H9 (cell line): Measurements from ENCODE around the gene SYT7. TPM values are rescaled to one million over a fixed set of nuclear protein-coding genes. Genes with fewer than 3 reads are reported as not detected.

Experiments used
- DNase-seq: peaks from one replicate; pipeline ENCODE4 v3.0.0-alpha.2; 2017
- H2AFZ ChIP-seq: one replicate; pipeline ENCODE4 v1.6.1; 2013; ENCODE audit warnings: mild to moderate bottlenecking, low read length, control low read depth, moderate library complexity
- H2AK5ac ChIP-seq: 2 replicates; pipeline ENCODE4 v1.6.1; 2013; ENCODE audit warnings: low read length, control low read depth, mixed read lengths; ENCODE audit not compliant: insufficient read length
- H2BK120ac ChIP-seq: one replicate; pipeline ENCODE4 v1.6.1; 2013; ENCODE audit warnings: low read depth, mild to moderate bottlenecking, low read length, control low read depth, inconsistent platforms; ENCODE audit not compliant: poor library complexity, severe bottlenecking
- H2BK12ac ChIP-seq: 2 replicates; pipeline ENCODE4 v1.6.1; 2013; ENCODE audit warnings: low read length, control low read depth, mixed read lengths, low read depth; ENCODE audit not compliant: insufficient read length
- H2BK15ac ChIP-seq: 2 replicates; pipeline ENCODE4 v1.6.1; 2013; ENCODE audit warnings: low read depth, low read length, control low read depth
- H2BK20ac ChIP-seq: one replicate; pipeline ENCODE4 v1.6.1; 2013; ENCODE audit warnings: low read depth, mild to moderate bottlenecking, low read length, control low read depth, inconsistent platforms; ENCODE audit not compliant: poor library complexity, severe bottlenecking
- H2BK5ac ChIP-seq: 2 replicates; pipeline ENCODE4 v1.6.1; 2013; ENCODE audit warnings: low read length, control low read depth, mixed read lengths; ENCODE audit not compliant: insufficient read length
- H3K14ac ChIP-seq: 2 replicates; pipeline ENCODE4 v1.6.1; 2013; ENCODE audit warnings: low read length, control low read depth; ENCODE audit not compliant: insufficient read depth
- H3K18ac ChIP-seq: 2 replicates; pipeline ENCODE4 v1.6.1; 2013; ENCODE audit warnings: low read depth, mild to moderate bottlenecking, mixed read lengths, low read length, control low read depth; ENCODE audit not compliant: insufficient read length
- H3K23ac ChIP-seq: 2 replicates; pipeline ENCODE4 v1.6.1; 2013; ENCODE audit warnings: low read length, control low read depth, mixed read lengths, low read depth; ENCODE audit not compliant: insufficient read length
- H3K23me2 ChIP-seq: 2 replicates; pipeline ENCODE4 v1.6.1; 2013; ENCODE audit warnings: low read depth, mild to moderate bottlenecking, mixed read lengths, low read length, control low read depth; ENCODE audit not compliant: insufficient read length, poor library complexity, severe bottlenecking
- H3K27ac ChIP-seq: 2 replicates; pipeline ENCODE4 v1.5.1; 2013; ENCODE audit warnings: low read length, control low read depth, mixed read lengths, low read depth; ENCODE audit not compliant: insufficient read length
- H3K27me3 ChIP-seq: 2 replicates; pipeline ENCODE4 v1.6.1; 2013; ENCODE audit warnings: low read length, control low read depth, inconsistent platforms; ENCODE audit not compliant: insufficient read depth
- H3K4ac ChIP-seq: 2 replicates; pipeline ENCODE4 v1.6.1; 2013; ENCODE audit warnings: low read depth, mild to moderate bottlenecking, control low read depth, inconsistent platforms, low read length, moderate library complexity
- H3K4me1 ChIP-seq: 2 replicates; pipeline ENCODE4 v1.6.1; 2013; ENCODE audit warnings: low read length, control low read depth, inconsistent platforms; ENCODE audit not compliant: insufficient read depth
- H3K4me2 ChIP-seq: 2 replicates; pipeline ENCODE4 v1.6.1; 2013; ENCODE audit warnings: low read length, control low read depth, mixed read lengths; ENCODE audit not compliant: insufficient read length, insufficient read depth
- H3K56ac ChIP-seq: 2 replicates; pipeline ENCODE4 v1.6.1; 2013; ENCODE audit warnings: low read depth, mild to moderate bottlenecking, mixed read lengths, low read length, control low read depth; ENCODE audit not compliant: insufficient read length
- H3K79me1 ChIP-seq: 2 replicates; pipeline ENCODE4 v1.6.1; 2013; ENCODE audit warnings: low read depth, mild to moderate bottlenecking, moderate library complexity, low read length, control low read depth, inconsistent platforms; ENCODE audit not compliant: insufficient read depth, poor library complexity, severe bottlenecking
- H3K79me2 ChIP-seq: 2 replicates; pipeline ENCODE4 v1.6.1; 2013; ENCODE audit warnings: low read length, control low read depth, inconsistent platforms; ENCODE audit not compliant: insufficient read depth
- H3K9ac ChIP-seq: 2 replicates; pipeline ENCODE4 v1.6.1; 2013; ENCODE audit warnings: low read length, control low read depth, mixed read lengths; ENCODE audit not compliant: insufficient read length; ENCODE audit errors: extremely low read depth
- H3K9me3 ChIP-seq: one replicate; pipeline ENCODE4 v1.6.1; 2013; ENCODE audit warnings: low read depth, low read length, inconsistent platforms; ENCODE audit not compliant: control insufficient read depth
- H3T11ph ChIP-seq: one replicate; pipeline ENCODE4 v1.6.1; 2013; ENCODE audit warnings: mild to moderate bottlenecking, low read length, control low read depth, inconsistent platforms
- H4K20me1 ChIP-seq: one replicate; pipeline ENCODE4 v1.6.1; 2013; ENCODE audit not compliant: control insufficient read depth, insufficient read length, insufficient read depth
- H4K5ac ChIP-seq: 2 replicates; pipeline ENCODE4 v1.6.1; 2013; ENCODE audit warnings: low read depth, mild to moderate bottlenecking, mixed read lengths, low read length, control low read depth; ENCODE audit not compliant: insufficient read length
- H4K8ac ChIP-seq: replicated peaks from 2 replicates; pipeline ENCODE4 v1.6.1; 2013; ENCODE audit warnings: low read length, control low read depth, mixed read lengths, low read depth; ENCODE audit not compliant: insufficient read length
- H4K91ac ChIP-seq: 2 replicates; pipeline ENCODE4 v1.6.1; 2013; ENCODE audit warnings: low read depth, mild to moderate bottlenecking, moderate library complexity, mixed read lengths, low read length, control low read depth; ENCODE audit not compliant: insufficient read length
- H3K27ac Mint-ChIP-seq, 3 experiments: 2 replicates in 2 of 3; 3 replicates in 1 of 3; pipeline ENCODE4 v1.8.0; 2020 to 2021; ENCODE audit warnings: mixed read lengths in 3 of 3, mild to moderate bottlenecking in 1 of 3, moderate library complexity in 1 of 3
- H3K27me3 Mint-ChIP-seq: 2 replicates; pipeline ENCODE4 v1.8.0; 2021; ENCODE audit warnings: low read depth, mild to moderate bottlenecking, moderate library complexity, mixed read lengths
- H3K36me3 Mint-ChIP-seq, 3 experiments: 2 replicates in 2 of 3; 3 replicates in 1 of 3; pipeline ENCODE4 v1.8.0; 2020 to 2021; ENCODE audit warnings: low read depth in 3 of 3, mixed read lengths in 3 of 3; ENCODE audit not compliant: insufficient read depth in 1 of 3
- H3K4me1 Mint-ChIP-seq, 2 experiments: 2 replicates each; pipeline ENCODE4 v1.8.0; 2020; ENCODE audit warnings: mixed read lengths in 2 of 2
- H3K4me3 Mint-ChIP-seq, 2 experiments: 2 replicates in 1 of 2; 3 replicates in 1 of 2; pipeline ENCODE4 v1.8.0; 2020 to 2021; ENCODE audit warnings: mild to moderate bottlenecking in 2 of 2, mixed read lengths in 2 of 2, moderate library complexity in 1 of 2
- H3K9me3 Mint-ChIP-seq, 2 experiments: 2 replicates in 1 of 2; 3 replicates in 1 of 2; pipeline ENCODE4 v1.8.0; 2020; ENCODE audit warnings: mild to moderate bottlenecking in 2 of 2, mixed read lengths in 2 of 2, moderate library complexity in 1 of 2
- CTCF ChIP-seq: fragments of 200-600 bp; sonication (generic); conservative IDR thresholded peaks from 3 replicates; pipeline ENCODE4 v1.8.0; 2021; ENCODE audit warnings: antibody characterized with exemption, mild to moderate bottlenecking
- WGBS: extraction: QIAGEN DNeasy Blood & Tissue Kit; methylation state at CpG from one replicate; pipeline ENCODE4 v1.1.7; 2013; ENCODE audit warnings: missing lambda C conversion rate, low lambda C conversion rate, mixed read lengths; ENCODE audit not compliant: insufficient read length; ENCODE audit errors: extremely low coverage; 5-methylcytosine and 5-hydroxymethylcytosine counted together
- total RNA-seq: library from RNA; stranded (reverse); gene quantifications from 2 replicates; pipeline ENCODE4 v1.2.1, GENCODE V29; 2021

The SYT7 gene
- total RNA-seq, 1 experiment from 2014 or later = 8.8 TPM

- H3K27me3 ChIP-seq = no peaks in the 10 kb centered on the region
- no peak overlapping the region for H2BK15ac ChIP-seq
- H3K79me2 ChIP-seq = no peaks in the 10 kb centered on the region
- TF ChIP-seq CTCF = no peak
- H2BK5ac ChIP-seq = no peak overlapping the region
- Mint-ChIP-seq H3K4me1 (peaks cover 4 to 7% of the 10 kb centered on the region in 2 experiments; a peak in 3 of 4 replicates), H3K9me3 (no peaks in the 10 kb centered on the region), H3K27me3 (no peaks in the 10 kb centered on the region; the same call in 1 of the 2 replicates), H3K36me3 (peaks cover 0 to 9% (median 7%) of the 10 kb centered on the region in 3 experiments; a peak in 3 of 7 replicates), H3K4me3 (no peak overlapping the region), H3K27ac (peak overlapping the region in 2 of 3 experiments; percentile 64 to 74; a peak in 4 of 7 replicates)
- no peak overlapping the region for H3K4me2 ChIP-seq
- H4K20me1 ChIP-seq = no peaks in the 10 kb centered on the region
- H2BK20ac ChIP-seq = no peak overlapping the region
- H3K23ac ChIP-seq = no peak overlapping the region
- no peaks in the 10 kb centered on the region for H3K9me3 ChIP-seq
- H3K14ac ChIP-seq = no peak overlapping the region
- H2BK12ac ChIP-seq = no peak overlapping the region
- no peak overlapping the region for H3T11ph ChIP-seq
- WGBS = no CpG with 5 or more reads among the region's 5 CpGs
- H2BK120ac ChIP-seq = no peak overlapping the region
- H3K23me2 ChIP-seq = no peaks in the 10 kb centered on the region
- H3K56ac ChIP-seq = no peak overlapping the region
- H3K4me1 ChIP-seq = no peaks in the 10 kb centered on the region
- H4K91ac ChIP-seq = no peak overlapping the region
- H4K8ac ChIP-seq = no peak overlapping the region
- H3K79me1 ChIP-seq = no peaks in the 10 kb centered on the region
- H3K18ac ChIP-seq = no peak overlapping the region
- H3K4ac ChIP-seq = no peak overlapping the region
- H2AFZ ChIP-seq = no peak overlapping the region
- DNase-seq = no peak
- H3K9ac ChIP-seq = no peak overlapping the region
- no peak overlapping the region for H4K5ac ChIP-seq
- no peak overlapping the region for H3K27ac ChIP-seq
- no peak overlapping the region for H2AK5ac ChIP-seq
Observed at GRCh38 chr11:61472868-61473267, 108.0 kb downstream of the SYT7 start.
